Measurements from ENCODE around the gene SURF2.

DNA sequence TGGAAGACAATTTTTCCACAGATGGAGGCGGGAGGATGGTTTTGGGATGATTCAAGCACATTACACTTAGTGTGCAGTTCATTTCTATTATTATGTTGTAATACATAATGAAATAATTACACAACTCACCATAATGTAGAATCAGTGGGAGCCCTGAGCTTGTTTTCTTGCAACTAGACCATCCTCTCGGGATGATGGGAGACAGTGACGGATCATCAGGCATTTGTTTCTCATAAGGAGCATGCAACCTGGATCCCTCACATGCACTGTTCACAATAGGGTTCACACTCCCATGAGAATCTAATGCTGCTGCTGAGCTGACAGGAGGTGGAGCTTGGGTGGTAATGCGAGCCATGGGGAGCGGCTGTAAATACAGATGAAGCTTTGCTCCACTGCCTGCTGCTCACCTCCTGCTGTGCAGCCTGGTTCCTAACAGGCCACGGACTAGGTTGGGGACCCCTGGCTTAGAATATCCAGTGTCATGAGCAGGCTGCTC lies 21.4 kb downstream of the SURF2 start:
- TF ChIP-seq POLR2A (IDR thresholded peaks at IDR 0.05): no peak
- TF ChIP-seq, protein P1, sequence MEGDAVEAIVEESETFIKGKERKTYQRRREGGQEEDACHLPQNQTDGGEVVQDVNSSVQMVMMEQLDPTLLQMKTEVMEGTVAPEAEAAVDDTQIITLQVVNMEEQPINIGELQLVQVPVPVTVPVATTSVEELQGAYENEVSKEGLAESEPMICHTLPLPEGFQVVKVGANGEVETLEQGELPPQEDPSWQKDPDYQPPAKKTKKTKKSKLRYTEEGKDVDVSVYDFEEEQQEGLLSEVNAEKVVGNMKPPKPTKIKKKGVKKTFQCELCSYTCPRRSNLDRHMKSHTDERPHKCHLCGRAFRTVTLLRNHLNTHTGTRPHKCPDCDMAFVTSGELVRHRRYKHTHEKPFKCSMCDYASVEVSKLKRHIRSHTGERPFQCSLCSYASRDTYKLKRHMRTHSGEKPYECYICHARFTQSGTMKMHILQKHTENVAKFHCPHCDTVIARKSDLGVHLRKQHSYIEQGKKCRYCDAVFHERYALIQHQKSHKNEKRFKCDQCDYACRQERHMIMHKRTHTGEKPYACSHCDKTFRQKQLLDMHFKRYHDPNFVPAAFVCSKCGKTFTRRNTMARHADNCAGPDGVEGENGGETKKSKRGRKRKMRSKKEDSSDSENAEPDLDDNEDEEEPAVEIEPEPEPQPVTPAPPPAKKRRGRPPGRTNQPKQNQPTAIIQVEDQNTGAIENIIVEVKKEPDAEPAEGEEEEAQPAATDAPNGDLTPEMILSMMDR (IDR thresholded peaks at IDR 0.05): no peak
